HG02981 (cell line): Measurements from ENCODE around the gene WBP2.
A peak's percentile ranks its signal among the peaks of the same experiment; 100 is the strongest.

Source experiments
- ATAC-seq: cut with Tn5 transposase; IDR thresholded peaks from one replicate; pipeline ENCODE4 v1.9.1; 2021; ENCODE audit warnings: mild to moderate bottlenecking, moderate library complexity; ENCODE audit not compliant: unreplicated experiment

Gene WBP2

GRCh38 chr17:75846692-75847613 is 8.2 kb downstream of the WBP2 start:
- no peak for ATAC-seq

- no peak for ATAC-seq
These were observed 9.0 kb downstream of the WBP2 start for GRCh38 chr17:75845933-75846691.

DNA sequence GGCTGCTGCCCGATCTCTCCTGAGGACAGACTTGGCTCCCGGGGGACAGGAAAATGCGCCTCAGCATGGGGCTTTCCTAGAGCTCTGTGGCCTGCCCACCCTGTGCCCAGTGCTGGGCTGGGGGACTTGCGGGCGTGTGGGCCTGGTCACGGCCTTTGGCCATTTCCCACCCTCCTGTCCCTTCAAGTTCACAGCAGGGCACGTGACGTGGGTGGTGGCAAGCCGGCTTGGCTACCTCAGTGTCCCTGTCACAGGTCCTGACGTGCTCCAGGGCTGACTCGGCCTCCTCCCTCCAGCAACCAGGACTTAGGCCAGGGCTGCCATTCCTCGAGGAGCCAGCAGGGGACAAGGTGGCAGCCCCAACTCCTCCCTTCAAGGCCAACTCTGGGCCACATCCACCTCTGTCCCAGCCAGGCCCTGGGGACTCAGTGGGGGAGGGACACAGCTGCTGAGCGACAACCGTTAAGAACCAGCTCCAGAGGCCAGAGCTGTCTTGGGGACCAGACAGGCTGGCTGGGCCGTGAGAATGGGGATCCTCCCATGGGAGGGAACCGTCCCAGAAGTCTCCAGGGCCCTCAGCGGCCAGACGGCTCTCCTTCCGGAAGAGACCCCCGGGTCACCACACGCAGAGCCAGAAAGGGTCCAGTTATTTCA is 9.9 kb downstream of the WBP2 start:
- peak; percentile 82 for ATAC-seq

DNA sequence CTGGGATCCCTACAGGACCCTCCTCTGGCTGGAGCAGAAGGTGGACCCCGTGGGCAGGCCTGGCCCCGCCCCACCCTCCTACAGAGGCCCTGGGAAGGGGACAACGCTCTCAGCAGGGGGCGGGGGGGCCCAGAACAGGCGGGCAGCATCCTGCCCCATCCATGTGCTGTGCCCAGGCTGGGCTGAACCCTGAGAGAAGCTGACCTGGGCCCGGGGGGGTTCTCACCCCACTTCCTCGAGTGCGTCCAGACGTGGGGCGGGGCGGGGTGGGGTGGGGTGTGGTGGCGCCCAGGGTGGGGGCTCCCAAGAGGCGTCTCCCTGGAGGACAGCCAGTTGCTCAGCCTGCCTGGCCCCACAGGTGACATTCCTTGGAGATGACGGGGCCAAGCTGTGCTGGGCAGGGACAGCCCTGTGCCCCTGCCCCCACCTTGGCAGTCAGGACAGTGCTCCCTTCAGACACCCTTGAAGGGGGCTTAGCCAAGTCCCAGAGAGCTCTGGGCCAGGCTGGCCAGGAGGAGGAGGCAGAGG is 10.5 kb downstream of the WBP2 start:
- ATAC-seq: peak; percentile 7

DNA sequence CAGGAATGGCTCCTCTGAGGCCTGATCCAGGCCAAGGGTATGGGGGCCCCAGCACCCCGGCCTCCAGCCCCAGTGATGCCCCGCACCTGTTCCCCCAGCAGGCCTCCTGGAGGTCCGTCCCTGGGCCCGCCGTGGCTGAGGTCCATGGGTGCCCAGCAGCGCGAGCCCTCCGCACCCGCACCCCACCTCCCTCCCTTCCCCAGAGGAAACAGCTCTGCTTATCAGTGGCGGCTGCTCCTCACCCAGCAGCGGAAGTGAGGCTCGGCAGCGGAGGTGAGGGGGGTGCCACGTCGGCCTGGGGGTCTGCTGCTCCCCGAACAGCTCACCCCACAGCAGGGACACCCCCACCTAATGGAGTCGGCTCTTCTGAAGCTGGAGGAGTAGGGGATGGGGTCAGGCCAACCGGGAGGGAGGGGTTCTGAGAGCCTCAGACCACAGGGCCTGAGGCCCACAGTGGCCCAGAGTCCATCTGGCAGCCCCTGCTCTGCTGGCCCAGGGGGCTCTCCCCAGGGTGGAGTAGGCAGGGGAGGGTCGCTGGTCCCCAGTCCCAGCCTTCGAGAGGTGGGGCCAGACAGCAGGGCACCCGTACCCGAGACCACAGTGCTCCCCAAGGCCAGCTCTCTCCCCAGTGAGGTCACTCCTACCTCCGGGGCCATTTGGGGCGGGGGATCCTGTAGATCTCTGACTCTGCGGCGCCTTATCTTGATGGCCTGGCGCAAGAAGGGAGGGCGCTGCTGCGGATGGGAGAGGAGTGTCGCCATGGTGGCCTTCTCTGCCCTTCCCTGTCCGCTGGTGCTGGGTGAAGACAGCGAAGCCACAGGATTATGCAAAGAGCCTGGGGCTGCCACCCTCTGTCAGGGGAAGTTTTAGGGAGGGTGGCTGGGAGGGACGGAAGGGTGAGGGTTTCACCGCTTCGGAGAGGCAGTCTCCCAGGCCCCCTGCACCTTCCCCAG is 11.3 kb downstream of the WBP2 start, which contains the start of gene UNC13D:
UNC13D (minus strand) TSS at position 828 of the 953 bp plus-strand sequence; CDS start at position 761, 67 bp downstream.
- ATAC-seq: peak; percentile 20

- ATAC-seq: no peak
These were observed 12.1 kb downstream of the WBP2 start for GRCh38 chr17:75842963-75843576.

GRCh38 chr17:75842411-75842810 is 12.7 kb downstream of the WBP2 start:
- ATAC-seq: no peak

- no peak for ATAC-seq
These were observed 14.4 kb downstream of the WBP2 start for GRCh38 chr17:75840799-75841164.

- no peak for ATAC-seq
These were observed 15.0 kb downstream of the WBP2 start for GRCh38 chr17:75839942-75840798.

DNA sequence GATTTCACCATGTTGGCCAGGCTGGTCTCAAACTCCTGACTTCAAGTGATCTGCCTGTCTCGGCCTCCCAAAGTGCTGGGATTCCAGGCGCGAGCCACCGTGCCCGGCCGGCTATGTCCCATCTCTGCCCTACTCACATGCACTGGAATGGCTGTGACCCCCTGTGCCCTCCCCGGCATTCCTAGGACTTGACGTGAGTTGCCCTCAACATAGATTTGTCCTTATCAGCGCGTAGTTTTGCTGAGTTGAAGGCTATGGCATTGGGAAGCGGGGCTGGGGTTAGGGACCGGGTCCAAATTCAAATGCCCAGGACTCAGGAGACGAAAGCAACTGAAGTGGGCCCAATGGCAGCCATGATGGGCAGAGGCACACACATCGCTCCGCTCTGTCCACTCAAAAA is 16.7 kb downstream of the WBP2 start:
- ATAC-seq: no peak

DNA sequence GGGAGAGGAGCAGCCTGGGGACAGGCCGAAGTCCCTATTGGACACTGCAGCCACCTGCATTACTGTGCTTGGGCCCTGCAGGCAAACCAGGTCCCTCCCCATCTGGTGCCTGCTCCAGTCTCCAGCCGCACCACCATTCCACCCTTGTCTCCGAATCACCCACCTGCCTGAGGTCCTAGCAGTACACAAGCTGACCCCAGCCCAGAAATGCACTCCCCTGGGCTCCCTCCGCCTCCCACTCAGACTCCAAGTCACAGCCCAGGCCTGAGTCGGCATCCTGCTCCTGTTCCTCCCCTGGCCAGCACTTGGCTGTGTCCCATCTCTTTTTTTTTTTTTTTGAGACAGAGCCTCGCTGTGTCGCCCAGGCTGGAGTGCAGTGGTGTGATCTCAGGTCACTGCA is 17.2 kb downstream of the WBP2 start:
- no peak for ATAC-seq

- ATAC-seq: no peak
These were observed 18.5 kb downstream of the WBP2 start for GRCh38 chr17:75836605-75837004.

DNA sequence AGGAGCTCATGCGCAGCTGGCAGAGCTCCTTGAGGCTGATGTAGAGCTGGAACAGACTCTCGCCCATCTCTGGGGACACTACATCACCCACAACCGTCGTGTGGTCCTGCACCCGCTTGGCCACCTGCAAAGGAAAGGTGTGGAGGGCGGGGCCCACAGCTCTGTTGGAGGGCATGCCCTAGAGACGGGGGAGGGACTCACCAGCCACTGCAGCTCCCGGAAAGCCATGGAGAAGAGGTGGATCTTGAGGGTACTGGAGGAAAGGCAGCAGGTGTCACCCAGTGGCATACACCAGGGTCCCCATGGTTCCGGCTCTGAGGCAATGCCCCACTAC is 19.5 kb downstream of the WBP2 start:
- ATAC-seq: no peak

DNA sequence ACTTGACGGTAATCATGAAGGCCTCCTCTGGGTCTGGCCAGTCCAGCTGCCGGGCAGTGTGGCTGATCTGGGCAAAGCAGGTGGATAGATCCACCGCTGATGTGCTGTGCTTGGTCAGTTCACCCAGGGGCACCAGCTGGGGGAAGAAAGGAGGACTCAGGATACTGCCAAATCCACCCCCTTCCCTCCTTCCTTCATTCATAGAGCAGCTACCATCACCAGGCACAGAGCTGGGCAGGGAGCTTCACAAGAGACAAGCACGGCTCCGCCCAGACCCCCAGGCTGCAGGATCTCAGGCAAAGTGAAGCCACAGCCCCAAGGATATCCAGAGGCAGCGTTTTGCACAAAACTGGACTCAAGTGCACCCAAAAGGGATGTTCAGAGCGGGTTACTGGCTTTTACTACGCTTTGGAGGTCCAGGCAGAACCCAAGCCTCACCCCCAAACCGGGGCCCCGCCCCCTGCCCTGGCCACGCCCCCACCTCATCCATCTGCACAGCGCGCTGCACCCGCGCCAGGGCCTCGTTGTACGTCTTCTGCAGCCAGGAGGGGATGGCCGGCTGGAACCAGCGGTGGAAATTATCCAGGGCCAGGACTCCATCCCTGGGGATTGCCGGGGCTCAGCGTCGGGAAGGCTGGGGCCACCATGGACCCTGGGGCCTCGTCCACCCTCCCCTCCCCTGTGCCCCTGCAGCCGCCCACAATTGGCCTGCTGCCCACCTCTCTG is 20.0 kb downstream of the WBP2 start:
- ATAC-seq: no peak

GRCh38 chr17:75834279-75834920 is 20.7 kb downstream of the WBP2 start:
- ATAC-seq: no peak

DNA sequence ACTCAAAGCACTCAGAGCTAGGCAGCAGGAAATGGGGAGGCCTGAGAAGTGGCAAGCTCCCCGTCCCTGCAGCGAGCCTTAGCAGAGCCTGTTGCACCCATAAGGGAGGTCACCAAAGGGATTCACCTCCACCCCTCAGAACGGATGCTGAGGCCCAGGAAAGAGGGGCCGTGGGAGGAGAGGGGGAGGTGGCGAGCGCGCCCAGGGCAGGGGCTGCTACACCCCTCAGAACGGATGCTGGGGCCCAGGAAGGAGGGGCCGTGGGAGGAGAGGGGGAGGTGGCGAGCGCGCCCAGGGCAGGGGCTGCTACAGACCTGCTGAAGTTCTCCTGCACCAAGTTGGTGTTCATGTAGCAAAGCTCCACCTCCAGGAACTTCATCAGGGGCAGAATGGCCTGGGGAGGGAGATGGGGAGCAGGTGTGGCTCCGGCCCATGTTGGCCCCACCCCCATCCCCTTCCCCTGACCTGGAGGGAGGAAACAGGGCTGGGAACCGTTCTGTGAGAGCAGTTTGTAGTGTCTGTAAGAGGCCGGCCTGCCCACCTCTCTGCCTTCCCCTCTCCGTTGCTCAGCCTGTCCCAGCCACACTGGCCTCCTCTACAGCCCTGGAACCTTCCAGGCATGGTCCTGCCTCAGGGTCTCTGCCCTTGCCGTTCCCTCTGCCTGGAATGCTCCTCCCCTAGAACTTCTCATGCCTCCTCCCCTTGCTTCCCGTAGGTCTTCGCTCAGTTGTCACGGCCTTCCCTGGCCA is 22.3 kb downstream of the WBP2 start:
- no peak for ATAC-seq

GRCh38 chr17:75832164-75832651 is 22.9 kb downstream of the WBP2 start:
- ATAC-seq: no peak
